H1 (cell line): Measurements from ENCODE around the gene CEND1. TPM values are rescaled to one million over a fixed set of nuclear protein-coding genes. Genes with fewer than 3 reads are reported as not detected.
A peak's percentile ranks its signal among the peaks of the same experiment; 100 is the strongest.

Experiments used
- ASH2L ChIP-seq: fragments of 200-600, 300-600 bp; sonication (generic); IDR thresholded peaks from one replicate; pipeline ENCODE4 v1.7.1; 2017; ENCODE audit warnings: low read length
- ATF3 ChIP-seq: IDR thresholded peaks from 2 replicates; pipeline ENCODE4 v1.6.1; 2011; ENCODE audit warnings: low read depth, mild to moderate bottlenecking, low read length; ENCODE audit not compliant: insufficient read depth
- BACH1 ChIP-seq: IDR thresholded peaks from 2 replicates; pipeline ENCODE4 v1.6.1; 2012; ENCODE audit warnings: low read length, improper control_type of control experiment
- BCL11A ChIP-seq, 2 experiments: IDR thresholded peaks; one replicate each; pipeline ENCODE4 v1.6.1; 2011; ENCODE audit warnings: low read depth in 2 of 2, low read length in 2 of 2, mild to moderate bottlenecking in 2 of 2
- BRCA1 ChIP-seq: IDR thresholded peaks from 2 replicates; pipeline ENCODE4 v1.6.1; 2012; ENCODE audit warnings: low read depth, low read length, improper control_type of control experiment
- CTCF ChIP-seq, 3 experiments: IDR thresholded peaks; 1 replicate in 2 of 3; 2 replicates in 1 of 3; pipeline versions ENCODE4 v1.5.1 to v1.6.1; 2011; ENCODE audit warnings: low read length in 3 of 3, mild to moderate bottlenecking in 3 of 3, inconsistent platforms in 2 of 3, low read depth in 1 of 3, moderate library complexity in 1 of 3; ENCODE audit not compliant: insufficient read depth in 1 of 3; ENCODE audit errors: control extremely low read depth in 1 of 3
- GABPA ChIP-seq: IDR thresholded peaks from 2 replicates; pipeline ENCODE4 v1.6.1; 2011; ENCODE audit warnings: mild to moderate bottlenecking, low read length, moderate library complexity, borderline replicate concordance; ENCODE audit not compliant: insufficient read depth
- HDAC6 ChIP-seq: IDR thresholded peaks from one replicate; pipeline ENCODE4 v1.7.1; 2012; ENCODE audit warnings: low read depth, mild to moderate bottlenecking, inconsistent platforms, low read length, moderate library complexity
- NANOG ChIP-seq: IDR thresholded peaks from 2 replicates; pipeline ENCODE4 v1.6.1; 2011; ENCODE audit warnings: low read length, low read depth, mild to moderate bottlenecking, inconsistent platforms; ENCODE audit not compliant: insufficient read depth, poor library complexity, severe bottlenecking
- PHF8 ChIP-seq: fragments of 200-600 bp; sonication (generic); conservative IDR thresholded peaks from 2 replicates; pipeline ENCODE4 v1.7.1; 2012; ENCODE audit warnings: low read depth, mild to moderate bottlenecking, inconsistent platforms, low read length, moderate library complexity
- SAP30 ChIP-seq: fragments of 300-600 bp; sonication (generic); IDR thresholded peaks from 2 replicates; pipeline ENCODE4 v1.7.1; 2012; ENCODE audit warnings: low read length, moderate library complexity, mild to moderate bottlenecking, inconsistent platforms; ENCODE audit not compliant: insufficient read depth, insufficient replicate concordance
- USF2 ChIP-seq: IDR thresholded peaks from 2 replicates; pipeline ENCODE4 v1.6.1; 2011; ENCODE audit warnings: low read length, improper control_type of control experiment
- polyA plus RNA-seq, 7 experiments: library from polyadenylated mRNA; depleted of rRNA in 3 of 7; stranded (reverse) in 5 of 7; unstranded in 2 of 7; fragments of >200 nt in 5 of 7; fragments of 200-250 nt in 2 of 7; gene quantifications; 1 replicate in 5 of 7; 2 replicates in 1 of 7; 4 replicates in 1 of 7; pipeline versions ENCODE4 v1.2.1 to v1.2.3, GENCODE V29; 2011 to 2013; ENCODE audit warnings: missing spikeins in 2 of 7, mixed read lengths in 2 of 7
- total RNA-seq: library from RNA; stranded (reverse); fragmentation: NEBNext Ultra II Directional; extraction: Animal tissue kit (Norgen Biotek cat#: 25700); gene quantifications from 2 replicates; pipeline ENCODE4 v1.2.1, GENCODE V29; 2021

The CEND1 gene
- total and polyA plus RNA-seq, 2 of the 8 experiments (the other 6 are each of a cell fraction or from before 2014, with no cell fraction given), result 0.82 to 5.0 TPM

- TF ChIP-seq SAP30 (no peak), ATF3 (no peak), NANOG (no peak), PHF8 (no peak), HDAC6 (no peak), BCL11A (IDR thresholded peaks at IDR 0.05; ENCODE audit: low read depth in 2 of 2, low read length in 2 of 2) (no peak), CTCF (IDR thresholded peaks at IDR 0.05; ENCODE audit: control extremely low read depth in 1 of 3, insufficient read depth in 1 of 3, low read depth in 1 of 3, low read length in 3 of 3) (no peak), BACH1 (0 out of 2 replicates have a peak, but pooled peaks have one; percentile 9), ASH2L (peak; percentile 25), GABPA (peak; percentile 16; the same call in 1 of the 2 replicates), BRCA1 (no peak), USF2 (no peak)
Measured at GRCh38 chr11:829176-829846, 39.4 kb upstream of the CEND1 start (continued).
